ENCODE results near the gene PRKCE. TPM values are rescaled to one million over a fixed set of nuclear protein-coding genes. Genes with fewer than 3 reads are reported as not detected.
A peak's percentile ranks its signal among the peaks of the same experiment; 100 is the strongest.

The PRKCE gene
- total RNA-seq, 1 donor from 2014 or later = 23.6 TPM

DNA sequence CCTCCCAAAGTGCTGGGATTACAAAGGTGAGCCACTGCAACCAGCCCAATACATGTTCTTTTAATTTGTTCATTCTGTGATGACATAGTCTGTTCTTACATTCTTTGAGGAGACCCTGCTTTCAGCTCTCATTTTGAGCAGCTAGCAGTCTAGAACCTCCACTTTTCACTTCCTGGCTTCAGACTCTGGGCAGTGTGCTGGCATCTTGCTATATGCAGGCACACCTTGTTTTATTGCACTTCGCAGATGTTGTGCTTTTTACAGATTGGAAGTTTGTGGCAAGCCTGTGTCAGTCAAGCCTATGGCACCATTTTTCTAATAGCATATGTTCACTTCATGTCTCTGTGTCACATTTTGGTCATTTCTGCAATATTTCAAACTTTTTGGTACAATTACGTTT lies 72.4 kb downstream of the PRKCE start:
- no peak for DNase-seq (ENCODE audit: low read depth in 2 of 2)

- no peak for DNase-seq (ENCODE audit: low read depth in 2 of 2)
Measured at GRCh38 chr2:45724335-45724734, 72.9 kb downstream of the PRKCE start.

DNA sequence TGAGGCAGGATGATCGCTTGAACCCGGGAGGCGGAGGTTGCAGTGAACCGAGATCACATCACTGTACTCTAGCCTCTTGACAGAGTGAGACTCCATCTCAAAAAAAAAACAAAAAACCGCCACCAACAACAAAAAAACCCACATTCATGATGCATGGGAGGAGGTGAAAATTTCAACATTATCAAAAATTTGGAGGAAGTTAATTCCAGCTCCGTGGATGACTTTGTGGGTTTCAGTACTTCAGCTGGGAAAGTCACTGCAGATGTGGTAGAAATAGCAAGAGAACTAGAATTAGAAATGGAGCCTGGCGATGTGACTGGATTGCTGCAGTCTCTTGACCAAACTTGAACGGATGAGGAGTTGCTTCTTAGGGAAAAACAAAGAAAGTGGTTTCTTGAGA lies 74.3 kb downstream of the PRKCE start:
- DNase-seq (ENCODE audit: low read depth in 2 of 2) = no peak

DNA sequence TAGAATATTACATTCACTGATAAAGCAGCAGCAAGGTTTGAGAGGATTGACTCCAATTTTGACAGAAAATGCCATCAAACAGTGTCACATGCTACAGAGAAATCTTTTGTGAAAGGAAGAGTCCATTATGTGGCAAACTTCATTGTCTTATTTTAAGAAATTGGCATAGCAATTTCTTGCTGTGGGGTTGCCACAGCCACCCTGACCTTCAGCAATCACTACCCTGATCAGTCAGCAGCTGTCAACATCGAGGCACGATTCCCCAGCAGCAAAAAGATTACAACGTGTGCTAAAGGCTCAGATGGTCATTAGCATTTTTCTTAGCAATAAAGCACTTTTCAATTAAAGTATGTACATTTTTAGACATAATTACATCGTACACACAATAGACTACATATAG lies 74.7 kb downstream of the PRKCE start:
- no peak for DNase-seq (ENCODE audit: low read depth in 2 of 2)

- DNase-seq (ENCODE audit: low read depth in 2 of 2) = no peak
Measured at GRCh38 chr2:45728458-45728942, 77.0 kb downstream of the PRKCE start.

- peak; percentile 11 to 21 for DNase-seq (ENCODE audit: low read depth in 2 of 2)
Measured at GRCh38 chr2:45729753-45730512, 78.5 kb downstream of the PRKCE start.

GRCh38 chr2:45731141-45731540 lies 79.7 kb downstream of the PRKCE start:
- no peak for DNase-seq (ENCODE audit: low read depth in 2 of 2)

- DNase-seq (ENCODE audit: low read depth in 2 of 2) = no peak
Measured at GRCh38 chr2:45732436-45732835, 81.0 kb downstream of the PRKCE start.

DNA sequence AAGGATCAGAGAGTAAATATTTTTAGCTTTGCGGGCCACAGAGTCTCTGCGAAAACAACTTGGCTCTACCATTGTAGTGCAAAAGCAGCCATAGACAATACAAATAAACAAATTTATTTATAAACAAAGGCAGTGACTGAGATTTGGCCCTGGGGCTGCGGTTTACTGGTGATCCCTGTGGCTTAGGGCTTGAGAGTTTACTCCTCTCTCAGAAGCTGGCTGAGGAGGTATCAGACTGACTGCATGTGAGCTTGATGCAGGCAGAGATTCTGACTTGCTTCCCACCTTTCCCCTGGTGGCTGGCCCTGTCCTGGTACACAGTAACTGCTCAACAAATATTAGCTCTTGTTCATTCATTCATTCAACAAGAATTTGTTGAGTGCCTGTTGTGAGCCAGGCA lies 81.5 kb downstream of the PRKCE start:
- DNase-seq (ENCODE audit: low read depth in 2 of 2) = no peak

DNA sequence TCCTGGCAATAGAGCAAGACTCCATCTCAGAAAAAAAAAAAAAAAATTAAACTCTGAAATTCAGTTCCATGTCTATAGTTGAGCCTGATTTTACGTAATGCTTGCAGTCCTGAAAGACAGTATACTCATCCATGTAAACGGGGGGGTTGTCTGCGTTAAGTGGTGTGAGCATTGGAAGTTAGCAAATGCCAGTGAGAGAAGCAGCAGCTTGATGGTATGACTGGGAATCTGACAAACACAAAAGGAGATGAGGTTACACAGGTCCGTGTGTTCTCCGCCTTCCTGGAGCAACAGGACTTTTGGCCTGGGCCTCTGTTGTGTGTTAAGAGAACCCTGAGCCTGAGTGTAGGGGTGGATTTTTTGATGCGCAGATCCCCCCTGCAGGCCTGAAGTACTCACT lies 82.9 kb downstream of the PRKCE start:
- DNase-seq (ENCODE audit: low read depth in 2 of 2) = no peak

DNA sequence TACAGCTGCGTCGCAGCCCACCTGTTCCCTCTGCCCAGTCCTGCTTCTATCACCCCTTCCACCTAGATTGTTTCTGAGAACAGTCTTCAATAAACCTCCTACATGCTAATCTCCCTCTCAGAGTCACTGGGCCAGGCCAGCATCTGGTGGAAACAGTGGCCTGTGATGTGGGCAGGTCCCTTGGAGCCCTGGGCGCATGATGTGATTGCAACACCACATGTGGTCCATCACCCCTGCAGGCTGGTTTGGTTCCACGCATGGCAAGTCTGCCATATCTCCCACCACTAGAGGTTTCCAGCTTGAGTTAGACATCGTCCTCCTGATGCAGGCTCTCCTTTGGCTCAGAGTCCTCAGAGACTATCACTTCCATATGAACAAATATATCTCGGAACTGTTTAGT lies 83.5 kb downstream of the PRKCE start:
- DNase-seq (ENCODE audit: low read depth in 2 of 2) = no peak

DNA sequence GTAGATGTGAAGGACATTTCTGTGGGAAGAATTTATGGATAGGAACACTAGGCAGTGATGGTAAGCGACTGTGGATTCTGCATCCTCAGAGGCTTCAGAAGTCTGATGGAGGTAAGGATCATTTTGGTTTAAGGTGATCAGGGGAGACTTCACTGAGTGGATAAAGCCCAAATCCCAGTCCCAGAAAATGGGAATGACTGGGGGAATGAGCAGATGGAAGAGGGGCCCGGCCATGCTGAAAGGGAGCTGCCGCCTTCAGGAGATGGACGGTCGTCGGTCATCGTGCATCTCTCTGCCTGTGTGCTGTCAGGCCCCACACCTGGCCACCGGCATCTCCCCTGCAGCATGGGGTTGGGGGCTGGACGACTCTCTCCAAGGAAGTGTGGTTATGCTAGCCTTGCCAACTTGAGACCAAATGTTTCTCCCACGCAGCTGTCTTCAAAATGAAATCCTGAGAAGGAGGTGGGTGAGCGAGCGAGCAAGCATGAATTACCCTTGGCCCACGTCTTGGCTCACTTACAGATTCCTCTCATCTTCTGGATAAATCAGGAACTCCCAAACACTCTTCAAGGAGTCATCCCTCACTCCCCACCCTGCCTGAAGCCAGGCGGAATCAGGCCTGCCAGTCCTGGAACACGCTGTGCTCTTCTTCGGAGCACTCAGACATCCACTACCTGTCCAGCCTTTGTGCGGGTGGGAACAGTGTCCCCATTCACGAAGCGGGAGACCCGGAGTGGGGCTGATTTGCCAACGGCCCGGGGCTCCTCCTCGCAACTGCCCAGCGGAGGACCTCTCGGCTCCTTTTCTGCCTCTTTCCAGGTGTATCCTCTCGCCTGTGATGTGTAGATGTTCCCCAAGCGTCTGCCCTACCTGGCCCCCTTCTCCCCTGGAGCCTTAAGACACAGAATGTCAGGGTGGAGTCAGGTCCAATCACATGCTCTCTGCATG lies 85.6 kb downstream of the PRKCE start:
- DNase-seq (ENCODE audit: low read depth in 2 of 2) = no peak

DNA sequence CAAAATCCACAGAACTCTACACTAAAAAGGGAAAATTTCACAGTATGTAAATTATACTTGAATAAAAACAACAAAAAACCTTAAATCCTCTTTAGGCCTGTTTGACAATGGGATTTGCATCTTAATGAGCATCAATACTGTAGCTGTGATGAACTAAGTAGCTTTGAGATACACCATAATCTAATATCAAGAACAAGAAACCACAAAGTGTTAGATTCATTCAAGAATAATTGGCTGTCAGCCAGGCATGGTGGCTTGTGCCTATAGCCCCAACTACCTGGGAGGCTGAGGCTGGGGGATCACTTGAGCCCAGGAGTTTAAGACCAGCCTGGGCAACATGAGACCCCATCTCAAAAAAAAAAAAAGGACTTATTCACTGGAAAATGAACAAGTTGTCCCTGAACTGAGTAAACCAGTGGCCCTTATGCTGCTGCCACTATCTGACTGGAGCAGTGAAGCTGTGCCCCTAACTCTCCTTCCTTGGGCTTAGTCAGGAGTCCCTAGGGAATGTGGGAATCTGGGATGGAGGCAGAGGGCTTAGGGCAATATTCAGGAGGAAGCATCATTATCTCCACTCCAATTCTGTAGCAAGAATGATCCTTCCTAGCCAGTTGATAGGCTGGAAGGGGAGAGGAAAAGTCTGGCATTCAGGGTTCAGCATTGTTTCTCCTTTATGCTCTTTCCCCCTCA lies 88.5 kb downstream of the PRKCE start:
- DNase-seq (ENCODE audit: low read depth in 2 of 2) = no peak

- no peak for DNase-seq (ENCODE audit: low read depth in 2 of 2)
Measured at GRCh38 chr2:45741161-45741850, 89.8 kb downstream of the PRKCE start.

DNA sequence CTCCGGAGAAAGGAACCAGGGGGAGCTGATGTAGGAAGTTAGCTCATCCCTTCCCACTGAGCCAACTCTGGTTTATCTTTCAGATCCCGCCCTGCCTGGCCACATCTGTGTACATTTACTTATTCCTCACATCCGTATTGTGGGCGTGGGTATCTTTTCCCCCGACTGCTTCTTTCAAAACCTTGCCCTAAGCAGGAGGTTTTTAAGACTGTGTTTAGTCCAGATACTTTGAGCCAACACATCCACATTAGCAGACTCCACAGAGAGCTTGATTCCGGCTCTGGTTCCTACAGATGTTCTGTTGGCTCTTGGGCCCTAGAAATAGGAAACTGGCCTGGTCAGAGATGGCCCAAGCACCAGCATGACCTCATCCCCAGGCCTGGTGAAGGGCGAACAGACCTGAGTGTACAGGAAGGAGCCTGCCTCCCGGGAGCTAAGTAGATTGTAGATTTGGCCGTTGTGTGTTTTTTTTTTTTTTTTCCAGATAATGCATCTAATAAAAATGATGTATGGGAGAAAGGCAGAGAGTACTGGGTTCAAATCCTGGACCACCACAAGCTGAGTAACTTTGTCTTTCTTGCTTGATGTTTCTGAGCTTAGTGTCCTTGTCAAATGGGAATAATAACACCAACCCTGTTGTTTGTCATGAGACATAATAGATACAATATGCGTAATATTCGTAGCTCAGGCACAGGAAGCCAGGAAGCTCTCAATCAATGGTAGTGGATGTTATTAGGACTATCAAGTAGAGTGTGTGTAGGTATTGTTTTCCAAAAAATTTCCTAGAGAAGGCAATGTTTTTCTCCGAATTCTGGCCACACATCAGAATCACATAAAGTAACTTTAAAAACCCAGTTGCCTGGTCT lies 92.3 kb downstream of the PRKCE start:
- peak; percentile 75 to 89 for DNase-seq (ENCODE audit: low read depth in 2 of 2)

DNA sequence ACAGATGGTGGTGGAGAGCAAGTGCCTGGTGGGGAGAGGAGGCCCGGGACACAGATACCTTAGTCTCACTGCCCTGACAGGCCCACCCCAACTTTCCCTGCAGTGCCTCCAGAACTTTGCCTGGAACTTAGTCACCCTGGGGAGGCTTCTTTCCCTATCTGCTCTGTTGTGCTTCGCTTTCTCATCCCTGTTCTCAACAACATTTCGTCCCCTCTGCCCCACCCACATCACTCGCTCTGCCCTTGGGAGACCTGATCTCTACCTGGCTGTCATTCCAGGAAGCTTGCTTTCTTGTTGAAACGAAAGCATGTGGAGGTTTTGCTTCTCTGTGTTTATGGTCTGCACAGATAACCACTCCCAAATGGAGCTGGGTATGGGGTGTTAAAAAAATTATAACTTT lies 93.8 kb downstream of the PRKCE start:
- no peak for DNase-seq (ENCODE audit: low read depth in 2 of 2)

GRCh38 chr2:45746888-45747287 lies 95.4 kb downstream of the PRKCE start:
- DNase-seq (ENCODE audit: low read depth in 2 of 2) = no peak

- DNase-seq (ENCODE audit: low read depth in 2 of 2) = no peak
Measured at GRCh38 chr2:45747363-45747762, 95.9 kb downstream of the PRKCE start.

- no peak for DNase-seq (ENCODE audit: low read depth in 2 of 2)
Measured at GRCh38 chr2:45748239-45748638, 96.8 kb downstream of the PRKCE start.

GRCh38 chr2:45750001-45750400 lies 98.5 kb downstream of the PRKCE start:
- no peak for DNase-seq (ENCODE audit: low read depth in 2 of 2)
